H9 (cell line): ENCODE results near the gene HEATR5B. TPM values are rescaled to one million over a fixed set of nuclear protein-coding genes. Genes with fewer than 3 reads are reported as not detected.

Experiments used
- DNase-seq: peaks from one replicate; pipeline ENCODE4 v3.0.0-alpha.2; 2017
- H2AFZ ChIP-seq: one replicate; pipeline ENCODE4 v1.6.1; 2013; ENCODE audit warnings: mild to moderate bottlenecking, low read length, control low read depth, moderate library complexity
- H2AK5ac ChIP-seq: 2 replicates; pipeline ENCODE4 v1.6.1; 2013; ENCODE audit warnings: low read length, control low read depth, mixed read lengths; ENCODE audit not compliant: insufficient read length
- H2BK120ac ChIP-seq: one replicate; pipeline ENCODE4 v1.6.1; 2013; ENCODE audit warnings: low read depth, mild to moderate bottlenecking, low read length, control low read depth, inconsistent platforms; ENCODE audit not compliant: poor library complexity, severe bottlenecking
- H2BK12ac ChIP-seq: 2 replicates; pipeline ENCODE4 v1.6.1; 2013; ENCODE audit warnings: low read length, control low read depth, mixed read lengths, low read depth; ENCODE audit not compliant: insufficient read length
- H2BK15ac ChIP-seq: 2 replicates; pipeline ENCODE4 v1.6.1; 2013; ENCODE audit warnings: low read depth, low read length, control low read depth
- H2BK20ac ChIP-seq: one replicate; pipeline ENCODE4 v1.6.1; 2013; ENCODE audit warnings: low read depth, mild to moderate bottlenecking, low read length, control low read depth, inconsistent platforms; ENCODE audit not compliant: poor library complexity, severe bottlenecking
- H2BK5ac ChIP-seq: 2 replicates; pipeline ENCODE4 v1.6.1; 2013; ENCODE audit warnings: low read length, control low read depth, mixed read lengths; ENCODE audit not compliant: insufficient read length
- H3K14ac ChIP-seq: 2 replicates; pipeline ENCODE4 v1.6.1; 2013; ENCODE audit warnings: low read length, control low read depth; ENCODE audit not compliant: insufficient read depth
- H3K18ac ChIP-seq: 2 replicates; pipeline ENCODE4 v1.6.1; 2013; ENCODE audit warnings: low read depth, mild to moderate bottlenecking, mixed read lengths, low read length, control low read depth; ENCODE audit not compliant: insufficient read length
- H3K23ac ChIP-seq: 2 replicates; pipeline ENCODE4 v1.6.1; 2013; ENCODE audit warnings: low read length, control low read depth, mixed read lengths, low read depth; ENCODE audit not compliant: insufficient read length
- H3K23me2 ChIP-seq: 2 replicates; pipeline ENCODE4 v1.6.1; 2013; ENCODE audit warnings: low read depth, mild to moderate bottlenecking, mixed read lengths, low read length, control low read depth; ENCODE audit not compliant: insufficient read length, poor library complexity, severe bottlenecking
- H3K27ac ChIP-seq: 2 replicates; pipeline ENCODE4 v1.5.1; 2013; ENCODE audit warnings: low read length, control low read depth, mixed read lengths, low read depth; ENCODE audit not compliant: insufficient read length
- H3K27me3 ChIP-seq: 2 replicates; pipeline ENCODE4 v1.6.1; 2013; ENCODE audit warnings: low read length, control low read depth, inconsistent platforms; ENCODE audit not compliant: insufficient read depth
- H3K4ac ChIP-seq: 2 replicates; pipeline ENCODE4 v1.6.1; 2013; ENCODE audit warnings: low read depth, mild to moderate bottlenecking, control low read depth, inconsistent platforms, low read length, moderate library complexity
- H3K4me1 ChIP-seq: 2 replicates; pipeline ENCODE4 v1.6.1; 2013; ENCODE audit warnings: low read length, control low read depth, inconsistent platforms; ENCODE audit not compliant: insufficient read depth
- H3K4me2 ChIP-seq: 2 replicates; pipeline ENCODE4 v1.6.1; 2013; ENCODE audit warnings: low read length, control low read depth, mixed read lengths; ENCODE audit not compliant: insufficient read length, insufficient read depth
- H3K56ac ChIP-seq: 2 replicates; pipeline ENCODE4 v1.6.1; 2013; ENCODE audit warnings: low read depth, mild to moderate bottlenecking, mixed read lengths, low read length, control low read depth; ENCODE audit not compliant: insufficient read length
- H3K79me1 ChIP-seq: 2 replicates; pipeline ENCODE4 v1.6.1; 2013; ENCODE audit warnings: low read depth, mild to moderate bottlenecking, moderate library complexity, low read length, control low read depth, inconsistent platforms; ENCODE audit not compliant: insufficient read depth, poor library complexity, severe bottlenecking
- H3K79me2 ChIP-seq: 2 replicates; pipeline ENCODE4 v1.6.1; 2013; ENCODE audit warnings: low read length, control low read depth, inconsistent platforms; ENCODE audit not compliant: insufficient read depth
- H3K9ac ChIP-seq: 2 replicates; pipeline ENCODE4 v1.6.1; 2013; ENCODE audit warnings: low read length, control low read depth, mixed read lengths; ENCODE audit not compliant: insufficient read length; ENCODE audit errors: extremely low read depth
- H3K9me3 ChIP-seq: one replicate; pipeline ENCODE4 v1.6.1; 2013; ENCODE audit warnings: low read depth, low read length, inconsistent platforms; ENCODE audit not compliant: control insufficient read depth
- H3T11ph ChIP-seq: one replicate; pipeline ENCODE4 v1.6.1; 2013; ENCODE audit warnings: mild to moderate bottlenecking, low read length, control low read depth, inconsistent platforms
- H4K20me1 ChIP-seq: one replicate; pipeline ENCODE4 v1.6.1; 2013; ENCODE audit not compliant: control insufficient read depth, insufficient read length, insufficient read depth
- H4K5ac ChIP-seq: 2 replicates; pipeline ENCODE4 v1.6.1; 2013; ENCODE audit warnings: low read depth, mild to moderate bottlenecking, mixed read lengths, low read length, control low read depth; ENCODE audit not compliant: insufficient read length
- H4K8ac ChIP-seq: replicated peaks from 2 replicates; pipeline ENCODE4 v1.6.1; 2013; ENCODE audit warnings: low read length, control low read depth, mixed read lengths, low read depth; ENCODE audit not compliant: insufficient read length
- H4K91ac ChIP-seq: 2 replicates; pipeline ENCODE4 v1.6.1; 2013; ENCODE audit warnings: low read depth, mild to moderate bottlenecking, moderate library complexity, mixed read lengths, low read length, control low read depth; ENCODE audit not compliant: insufficient read length
- H3K27ac Mint-ChIP-seq, 3 experiments: 2 replicates in 2 of 3; 3 replicates in 1 of 3; pipeline ENCODE4 v1.8.0; 2020 to 2021; ENCODE audit warnings: mixed read lengths in 3 of 3, mild to moderate bottlenecking in 1 of 3, moderate library complexity in 1 of 3
- H3K27me3 Mint-ChIP-seq: 2 replicates; pipeline ENCODE4 v1.8.0; 2021; ENCODE audit warnings: low read depth, mild to moderate bottlenecking, moderate library complexity, mixed read lengths
- H3K36me3 Mint-ChIP-seq, 3 experiments: 2 replicates in 2 of 3; 3 replicates in 1 of 3; pipeline ENCODE4 v1.8.0; 2020 to 2021; ENCODE audit warnings: low read depth in 3 of 3, mixed read lengths in 3 of 3; ENCODE audit not compliant: insufficient read depth in 1 of 3
- H3K4me1 Mint-ChIP-seq, 2 experiments: 2 replicates each; pipeline ENCODE4 v1.8.0; 2020; ENCODE audit warnings: mixed read lengths in 2 of 2
- H3K4me3 Mint-ChIP-seq, 2 experiments: 2 replicates in 1 of 2; 3 replicates in 1 of 2; pipeline ENCODE4 v1.8.0; 2020 to 2021; ENCODE audit warnings: mild to moderate bottlenecking in 2 of 2, mixed read lengths in 2 of 2, moderate library complexity in 1 of 2
- H3K9me3 Mint-ChIP-seq, 2 experiments: 2 replicates in 1 of 2; 3 replicates in 1 of 2; pipeline ENCODE4 v1.8.0; 2020; ENCODE audit warnings: mild to moderate bottlenecking in 2 of 2, mixed read lengths in 2 of 2, moderate library complexity in 1 of 2
- CTCF ChIP-seq: fragments of 200-600 bp; sonication (generic); conservative IDR thresholded peaks from 3 replicates; pipeline ENCODE4 v1.8.0; 2021; ENCODE audit warnings: antibody characterized with exemption, mild to moderate bottlenecking
- WGBS: extraction: QIAGEN DNeasy Blood & Tissue Kit; methylation state at CpG from one replicate; pipeline ENCODE4 v1.1.7; 2013; ENCODE audit warnings: missing lambda C conversion rate, low lambda C conversion rate, mixed read lengths; ENCODE audit not compliant: insufficient read length; ENCODE audit errors: extremely low coverage; 5-methylcytosine and 5-hydroxymethylcytosine counted together
- total RNA-seq: library from RNA; stranded (reverse); gene quantifications from 2 replicates; pipeline ENCODE4 v1.2.1, GENCODE V29; 2021

Gene HEATR5B
- total RNA-seq, 1 experiment from 2014 or later: 14.0 TPM

- Mint-ChIP-seq H3K27ac (no peak overlapping the region), H3K9me3 (no peaks in the 10 kb centered on the region), H3K36me3 (peaks cover 5 to 10% (median 7%) of the 10 kb centered on the region in 3 experiments; a peak in 5 of 7 replicates), H3K4me3 (no peak overlapping the region), H3K4me1 (no peaks in the 10 kb centered on the region), H3K27me3 (no peaks in the 10 kb centered on the region)
- no peak for DNase-seq
- Histone ChIP-seq H3K27ac (no peak overlapping the region), H2BK120ac (no peak overlapping the region), H3K27me3 (no peaks in the 10 kb centered on the region), H2AFZ (no peak overlapping the region), H2BK12ac (no peak overlapping the region), H3K4me1 (no peaks in the 10 kb centered on the region), H3K4ac (no peak overlapping the region), H3K9me3 (no peaks in the 10 kb centered on the region), H4K8ac (no peak overlapping the region), H4K5ac (no peak overlapping the region), H3T11ph (no peak overlapping the region), H3K14ac (no peak overlapping the region), H3K4me2 (no peak overlapping the region), H2AK5ac (no peak overlapping the region), H3K23me2 (no peaks in the 10 kb centered on the region), H3K56ac (no peak overlapping the region), H4K91ac (no peak overlapping the region), H2BK15ac (no peak overlapping the region), H2BK20ac (no peak overlapping the region), H3K18ac (no peak overlapping the region), H2BK5ac (no peak overlapping the region), H4K20me1 (no peaks in the 10 kb centered on the region), H3K79me2 (no peaks in the 10 kb centered on the region), H3K23ac (no peak overlapping the region), H3K9ac (no peak overlapping the region), H3K79me1 (no peaks in the 10 kb centered on the region)
- no CpG with 5 or more reads among the region's 3 CpGs for whole genome bisulfite sequencing
- no peak for TF ChIP-seq CTCF
These were observed 44.6 kb downstream of the HEATR5B start for GRCh38 chr2:37039580-37039979.
